ENCODE results near the gene YJEFN3. TPM values are rescaled to one million over a fixed set of nuclear protein-coding genes. Genes with fewer than 3 reads are reported as not detected.

The YJEFN3 gene
- total RNA-seq, 4 donors from 2014 or later: 1.2 to 3.3 (median 2.8) TPM

GRCh38 chr19:19502808-19503602 is 25.7 kb upstream of the YJEFN3 start:
- H3K9me3 ChIP-seq: no peaks in the 10 kb centered on the region
- no peak for DNase-seq (ENCODE audit: extremely low spot score)
- no peak overlapping the region for H3K4me3 ChIP-seq
- H3K27me3 ChIP-seq: no peaks in the 10 kb centered on the region
- peaks cover 53 to 99% (median 94%) of the 10 kb centered on the region in 4 donors for H3K36me3 ChIP-seq
- intact Hi-C loops (cut with DNase I): no loop called here
- TF ChIP-seq POLR2A (IDR thresholded peaks at IDR 0.05; ENCODE audit: low read depth) (no peak), EP300 (IDR thresholded peaks at IDR 0.05) (no peak), CTCF (IDR thresholded peaks at IDR 0.05) (no peak), POLR2AphosphoS5 (IDR thresholded peaks at IDR 0.05) (no peak)
- 87% methylated on average over 16 of the region's 18 CpGs for WGBS
- no peak overlapping the region for H3K27ac ChIP-seq (replicated peaks in 1 of 4)
- no peaks in the 10 kb centered on the region for H3K4me1 ChIP-seq

- intact Hi-C loops (cut with DNase I): no loop called here
- WGBS: 96% methylated on average over 9 of the region's 23 CpGs
- no peak overlapping the region for H3K27ac ChIP-seq (replicated peaks in 1 of 4)
- H3K4me3 ChIP-seq: no peak overlapping the region
- DNase-seq (ENCODE audit: extremely low spot score): no peak
- peaks cover 40 to 80% (median 74%) of the 10 kb centered on the region in 4 donors for H3K36me3 ChIP-seq
- TF ChIP-seq EP300 (IDR thresholded peaks at IDR 0.05) (no peak), POLR2AphosphoS5 (IDR thresholded peaks at IDR 0.05) (no peak)
- no peaks in the 10 kb centered on the region for H3K4me1 ChIP-seq
- no peaks in the 10 kb centered on the region for H3K27me3 ChIP-seq
- H3K9me3 ChIP-seq: no peaks in the 10 kb centered on the region
These were observed 23.7 kb upstream of the YJEFN3 start for GRCh38 chr19:19504754-19505668.

- no peaks in the 10 kb centered on the region for H3K27me3 ChIP-seq
- no peaks in the 10 kb centered on the region for H3K4me1 ChIP-seq
- WGBS: 89% methylated on average over 22 of the region's 27 CpGs
- no peak overlapping the region for H3K4me3 ChIP-seq
- H3K36me3 ChIP-seq: peaks cover 38 to 73% (median 66%) of the 10 kb centered on the region in 4 donors
- DNase-seq (ENCODE audit: extremely low spot score): no peak
- no peaks in the 10 kb centered on the region for H3K9me3 ChIP-seq
- intact Hi-C loops (cut with DNase I): no loop called here
- no peak overlapping the region for H3K27ac ChIP-seq (replicated peaks in 1 of 4)
- TF ChIP-seq POLR2A (IDR thresholded peaks at IDR 0.05; ENCODE audit: low read depth) (no peak), EP300 (IDR thresholded peaks at IDR 0.05) (no peak), POLR2AphosphoS5 (IDR thresholded peaks at IDR 0.05) (no peak), CTCF (IDR thresholded peaks at IDR 0.05) (no peak)
These were observed 22.9 kb upstream of the YJEFN3 start for GRCh38 chr19:19505669-19506326.

- H3K36me3 ChIP-seq: peaks cover 31 to 65% (median 58%) of the 10 kb centered on the region in 4 donors
- WGBS: 85% methylated on average over 12 of the region's 12 CpGs
- H3K4me3 ChIP-seq: no peak overlapping the region
- no peak for DNase-seq (ENCODE audit: extremely low spot score)
- TF ChIP-seq CTCF (IDR thresholded peaks at IDR 0.05): no peak
- no peak for TF ChIP-seq EP300 (IDR thresholded peaks at IDR 0.05)
- no peak for TF ChIP-seq POLR2AphosphoS5 (IDR thresholded peaks at IDR 0.05)
- no peak for TF ChIP-seq POLR2A (IDR thresholded peaks at IDR 0.05; ENCODE audit: low read depth)
- H3K27ac ChIP-seq (replicated peaks in 1 of 4): no peak overlapping the region
- intact Hi-C loops (cut with DNase I): no loop called here
- no peaks in the 10 kb centered on the region for H3K9me3 ChIP-seq
- no peaks in the 10 kb centered on the region for H3K4me1 ChIP-seq
- no peaks in the 10 kb centered on the region for H3K27me3 ChIP-seq
These were observed 22.1 kb upstream of the YJEFN3 start for GRCh38 chr19:19506592-19506991.

Data from esophagus muscularis mucosa (tissue), 4 donors.